ENCODE data around the gene GON4L.
"Not testable (repeated sequence)": the region's sequence is repeated elsewhere in the genome, so short reads cannot be mapped to it uniquely, and the experiment has no call there.

Gene GON4L

DNA sequence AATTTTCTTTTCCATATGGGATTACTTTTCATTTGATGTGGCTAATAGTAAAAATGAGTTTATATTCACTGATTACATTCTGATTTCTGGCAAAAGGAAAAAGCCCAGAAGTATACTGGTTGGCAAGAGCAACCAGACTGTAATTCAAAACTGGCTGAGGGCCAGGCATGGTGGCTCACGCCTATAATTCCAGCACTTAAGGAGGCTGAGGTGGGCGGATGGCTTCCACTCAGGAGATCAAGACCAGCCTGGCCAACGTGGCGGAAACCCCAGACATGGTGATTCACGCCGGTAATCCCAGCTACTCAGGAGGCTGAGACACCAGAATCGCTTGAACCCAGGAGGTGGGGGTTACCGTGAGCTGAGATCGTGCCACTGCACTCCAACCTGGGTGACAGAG is 16.8 kb upstream of the GON4L start:
- DNase-seq = no peak

GRCh38 chr1:155872527-155872926 is 15.5 kb upstream of the GON4L start:
- no peak for DNase-seq

DNA sequence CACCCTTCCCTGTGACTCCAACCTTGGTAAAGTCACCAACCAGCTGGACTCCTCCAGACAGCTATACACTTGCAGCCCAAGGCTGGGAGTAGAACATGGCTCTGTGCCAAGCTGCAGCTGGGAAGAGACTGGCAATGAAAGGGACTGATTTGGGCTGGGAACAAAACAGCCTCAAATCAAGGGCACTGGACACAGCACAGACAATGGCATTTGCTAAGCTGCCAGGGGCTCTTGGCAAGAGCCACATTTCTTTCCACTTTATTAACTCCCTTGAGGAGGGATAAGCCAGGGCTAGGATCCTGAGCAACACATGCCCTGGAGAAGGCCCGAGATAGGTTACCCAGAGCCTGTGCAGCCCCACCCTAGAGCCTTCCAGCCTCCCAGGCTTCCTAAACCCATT is 14.4 kb upstream of the GON4L start:
- no peak for DNase-seq

GRCh38 chr1:155867766-155868165 is 10.8 kb upstream of the GON4L start:
- no peak for DNase-seq

GRCh38 chr1:155864393-155864792 is 7.4 kb upstream of the GON4L start:
- DNase-seq = no peak

GRCh38 chr1:155861896-155862295 is 4.9 kb upstream of the GON4L start:
- no peak for DNase-seq

DNA sequence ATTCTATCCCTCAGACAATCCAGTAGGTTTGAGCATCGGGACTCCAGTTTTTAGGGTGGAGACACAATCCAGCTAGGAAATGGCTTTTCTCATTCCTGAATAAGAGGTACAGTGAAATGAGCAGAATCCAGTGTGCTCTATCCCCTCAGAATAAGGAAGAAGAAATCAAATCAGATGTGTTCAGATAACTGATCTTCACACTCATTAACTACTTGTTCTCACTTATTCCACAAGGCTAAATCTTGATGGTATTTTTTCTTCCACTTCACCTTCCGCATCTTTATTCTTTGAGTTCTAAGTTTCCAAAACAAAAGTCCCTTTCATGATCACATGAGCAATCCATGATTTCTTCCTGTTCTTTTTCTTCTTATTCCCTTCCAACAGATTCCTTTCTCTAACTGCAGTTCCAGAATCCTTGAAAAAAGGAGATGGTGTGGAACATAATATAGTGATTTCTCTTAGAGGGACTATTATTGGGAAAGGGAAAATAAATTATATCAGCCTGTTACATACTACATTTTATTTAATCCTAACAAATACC is 4.0 kb upstream of the GON4L start:
- DNase-seq = no peak

GRCh38 chr1:155859881-155860871 is 3.2 kb upstream of the GON4L start:
- peak; percentile 25 to 30 for DNase-seq

- peak; percentile 93 to 94 for DNase-seq
Observed at GRCh38 chr1:155859234-155859829, 2.3 kb upstream of the GON4L start, which contains the start of gene SYT11. Gene SYT11 (plus strand): TSS chr1:155859567. CDS start chr1:155859762, 195 bp downstream.

DNA sequence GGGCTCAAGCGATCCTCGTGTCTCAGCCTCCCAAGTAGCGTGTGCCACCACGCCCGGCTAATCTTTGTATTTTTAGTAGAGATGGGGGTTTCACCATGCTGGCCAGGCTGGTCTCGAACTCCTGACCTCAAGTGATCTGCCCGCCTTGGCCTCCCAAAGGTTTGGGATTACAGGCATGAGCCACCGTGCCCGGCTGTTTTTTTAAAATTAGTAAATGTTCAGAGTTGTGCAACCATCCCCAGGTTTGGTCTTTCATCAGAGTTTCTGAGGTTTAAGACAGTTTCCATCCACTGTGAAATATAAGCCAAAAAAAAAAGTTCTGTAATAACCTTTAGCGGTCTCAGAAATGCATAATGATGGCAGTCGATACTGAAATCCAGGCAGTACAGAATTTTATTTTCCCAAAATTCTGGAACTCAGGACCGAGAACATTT is 1.8 kb upstream of the GON4L start:
- no peak for DNase-seq

DNA sequence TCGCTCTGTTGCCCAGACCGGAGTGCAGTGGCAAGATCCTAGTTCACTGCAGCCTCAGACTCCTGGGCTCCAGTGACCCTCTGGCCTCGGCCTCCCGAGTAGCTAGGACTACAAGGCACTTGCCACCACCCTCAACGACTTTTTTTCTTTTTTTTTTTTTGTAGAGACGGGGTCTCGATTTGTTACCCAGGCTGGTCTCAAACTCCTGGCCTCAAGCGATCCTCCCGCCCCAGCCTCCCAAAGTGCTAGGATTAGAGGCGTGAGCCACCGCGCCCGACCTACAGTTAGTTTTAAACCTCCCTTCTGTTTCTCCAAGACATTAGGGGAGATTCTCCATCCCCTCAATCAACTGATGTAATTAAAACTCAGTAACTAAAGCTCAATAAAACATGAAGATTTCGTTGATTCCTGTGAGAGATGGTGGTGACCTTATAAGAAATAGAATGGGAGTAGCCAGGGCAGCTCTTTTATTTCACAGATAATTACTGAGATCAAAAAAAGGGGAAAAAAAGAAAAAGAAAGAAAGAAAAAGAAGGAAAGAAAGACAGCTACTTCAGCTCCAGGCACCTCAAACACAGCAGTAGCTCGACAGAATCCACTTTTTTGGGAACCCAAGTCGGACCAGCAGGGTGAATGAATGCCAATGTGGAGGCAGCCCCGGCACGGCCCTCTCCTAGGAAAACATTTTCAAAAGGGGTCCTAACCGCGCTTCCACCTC is 598 bp downstream of the GON4L start:
- DNase-seq = no peak

GRCh38 chr1:155850345-155850744 is 6.7 kb downstream of the GON4L start:
- no peak for DNase-seq

DNA sequence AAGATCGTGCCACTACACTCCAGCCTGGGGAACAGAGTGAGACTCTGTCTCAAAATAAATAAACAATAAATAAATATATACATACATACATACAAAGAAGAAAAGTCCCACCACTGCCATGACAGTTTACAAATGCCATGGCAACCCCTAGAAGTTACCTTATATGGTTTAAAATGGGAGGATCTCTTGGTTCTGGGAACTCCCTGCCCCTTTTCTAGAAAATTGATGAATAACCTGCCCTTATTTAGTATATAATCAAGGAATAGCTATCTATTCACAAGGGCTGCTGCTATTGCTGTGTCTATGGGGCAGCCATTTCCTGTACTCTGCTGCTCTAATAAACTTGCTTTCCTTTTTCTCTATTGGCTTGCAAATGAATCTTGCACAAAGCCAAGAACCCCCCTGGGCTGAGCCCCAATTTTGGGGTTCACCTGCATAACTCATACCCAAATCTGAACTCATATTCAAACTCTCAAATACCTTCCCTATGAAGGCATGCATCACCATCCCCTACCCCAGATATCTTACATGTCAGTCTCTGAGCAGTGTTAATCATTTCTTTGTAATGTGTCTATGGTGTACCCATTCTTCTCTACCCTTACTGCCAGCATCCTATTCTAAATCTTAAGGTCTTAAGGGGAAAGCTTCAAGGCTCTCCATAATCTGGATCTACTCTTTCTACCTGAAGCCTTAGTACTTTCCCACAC is 9.0 kb downstream of the GON4L start:
- DNase-seq = no peak

DNA sequence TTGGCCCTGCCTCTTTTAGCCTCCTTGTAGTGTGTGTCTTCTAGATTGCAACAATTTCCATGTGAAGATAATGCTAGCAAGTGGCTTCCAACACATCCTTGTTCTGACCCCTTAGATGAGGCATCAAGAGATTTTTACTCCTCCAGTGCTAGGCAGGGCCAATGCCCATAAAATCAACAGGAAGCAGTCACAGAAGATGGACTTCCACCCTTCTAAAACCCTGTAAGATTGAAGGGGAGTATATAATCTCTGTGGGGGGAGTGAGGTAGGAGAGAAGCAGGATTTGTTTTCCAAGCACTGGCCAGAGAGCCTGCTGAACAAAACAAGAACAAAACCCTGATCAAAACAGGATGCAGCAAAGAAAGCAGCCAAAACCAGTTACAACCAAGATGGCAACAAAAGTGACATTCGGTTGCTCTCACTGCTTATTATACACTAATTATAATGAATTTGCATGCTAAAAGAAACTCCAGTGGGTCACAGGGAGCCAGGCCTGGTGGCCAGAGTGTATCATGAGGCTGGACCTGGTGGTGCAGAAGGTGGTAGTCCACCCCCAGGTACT is 12.1 kb downstream of the GON4L start:
- no peak for DNase-seq

DNA sequence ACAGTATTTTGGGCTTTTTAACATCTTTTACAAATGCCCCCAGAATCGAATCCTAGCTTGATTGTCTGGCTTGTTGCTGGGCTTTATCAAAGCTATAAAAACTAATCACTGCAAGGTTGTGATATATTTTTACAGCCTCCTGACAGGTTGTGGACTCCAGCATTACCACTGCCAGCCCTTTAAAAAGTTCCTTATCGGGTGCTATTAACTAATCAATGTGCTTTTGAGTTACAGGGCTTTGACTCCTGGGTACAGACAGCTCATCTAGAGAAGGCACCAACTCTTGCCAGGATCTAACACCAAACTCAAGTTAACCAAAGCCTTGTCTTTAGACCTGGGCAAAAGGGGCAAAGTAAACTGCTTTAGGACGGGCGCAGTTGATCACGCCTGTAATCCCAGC is 16.6 kb downstream of the GON4L start:
- DNase-seq = no peak

- DNase-seq = no peak
Observed at GRCh38 chr1:155835548-155835947, 21.5 kb downstream of the GON4L start.

DNA sequence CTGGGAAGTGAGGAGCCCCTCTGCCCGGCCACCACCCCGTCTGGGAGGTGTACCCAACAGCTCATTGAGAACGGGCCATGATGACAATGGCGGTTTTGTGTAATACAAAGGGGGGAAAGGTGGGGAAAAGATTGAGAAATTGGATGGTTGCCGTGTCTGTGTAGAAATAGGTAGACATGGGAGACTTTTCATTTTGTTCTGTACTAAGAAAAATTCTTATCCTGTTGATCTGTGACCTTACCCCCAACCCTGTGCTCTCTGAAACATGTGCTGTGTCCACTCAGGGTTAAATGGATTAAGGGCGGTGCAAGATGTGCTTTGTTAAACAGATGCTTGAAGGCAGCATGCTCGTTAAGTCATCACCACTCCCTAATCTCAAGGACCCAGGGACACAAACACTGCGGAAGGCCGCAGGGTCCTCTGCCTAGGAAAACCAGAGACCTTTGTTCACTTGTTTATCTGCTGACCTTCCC is 22.1 kb downstream of the GON4L start:
- DNase-seq = not testable (repeated sequence)

- no peak for DNase-seq
Observed at GRCh38 chr1:155834296-155834926, 22.6 kb downstream of the GON4L start.

GRCh38 chr1:155833665-155834295 is 23.2 kb downstream of the GON4L start:
- DNase-seq = no peak

GRCh38 chr1:155831279-155831976 is 25.6 kb downstream of the GON4L start:
- no peak for DNase-seq
